ENCODE measurements around the gene ME3.
"Not testable (repeated sequence)": the region's sequence is repeated elsewhere in the genome, so short reads cannot be mapped to it uniquely, and the experiment has no call there.

Gene ME3

DNA sequence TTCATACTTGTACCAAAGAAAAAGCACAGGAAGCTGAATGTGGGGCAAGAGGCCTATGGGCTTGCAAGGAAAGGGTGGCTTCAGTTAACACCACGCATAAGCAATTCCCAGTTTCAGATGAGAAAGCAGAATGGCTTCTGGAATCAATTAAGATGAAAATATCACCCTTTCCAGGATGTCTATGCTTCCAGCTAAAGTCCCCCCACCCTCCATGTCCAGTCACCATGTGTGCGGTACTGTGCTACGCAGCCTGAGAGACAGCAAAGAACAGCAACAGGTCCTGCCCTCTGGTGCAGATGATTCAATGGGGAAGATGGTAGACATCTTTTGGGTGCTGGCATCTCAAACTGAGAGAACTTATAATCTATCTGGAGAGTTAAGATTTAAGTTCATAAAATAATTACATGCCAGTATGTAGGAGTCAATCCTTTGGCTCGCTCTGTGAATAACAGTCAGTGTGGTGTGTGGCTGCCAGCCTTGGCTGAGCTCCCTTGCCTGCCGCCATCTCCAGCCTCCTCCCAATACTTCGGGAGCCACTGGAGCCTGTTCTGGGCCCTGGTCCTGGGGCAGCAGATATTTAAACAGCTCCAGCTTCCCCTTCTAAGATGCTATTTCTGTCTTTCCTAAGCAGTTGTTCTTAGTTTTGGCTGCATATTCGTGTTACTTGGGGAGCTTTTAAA, 44.5 kb downstream of the ME3 start:
- no peaks in the 10 kb centered on the region for H3K36me3 Mint-ChIP-seq
- H3K27me3 Mint-ChIP-seq = peaks cover 6% of the 10 kb centered on the region
- H3K4me1 Mint-ChIP-seq (ENCODE audit: low read depth) = no peaks in the 10 kb centered on the region
- H3K27ac Mint-ChIP-seq = no peak overlapping the region
- H3K4me3 Mint-ChIP-seq = no peak overlapping the region
- H3K9me3 Mint-ChIP-seq (ENCODE audit: low read depth) = no peaks in the 10 kb centered on the region

DNA sequence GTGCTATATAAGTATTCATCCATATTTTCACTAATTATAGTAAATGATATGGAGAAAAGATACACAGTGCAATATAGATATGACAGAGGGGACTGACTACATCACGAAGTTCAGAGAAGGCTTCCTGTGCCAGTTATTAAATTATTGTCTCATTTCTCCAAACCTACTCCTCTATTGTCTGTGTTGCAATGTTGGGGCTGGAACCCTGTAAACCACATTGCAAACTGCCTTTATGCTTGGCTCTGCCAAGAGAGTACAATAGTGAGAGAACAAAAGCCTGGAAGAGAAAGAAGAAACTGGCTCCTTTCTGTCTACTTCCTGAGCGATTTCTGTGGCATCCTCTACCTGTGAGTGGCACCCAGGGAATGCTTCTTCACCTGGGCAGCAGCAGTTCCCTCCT, 46.4 kb downstream of the ME3 start:
- Mint-ChIP-seq H3K27me3 (peaks cover 2% of the 10 kb centered on the region), H3K9me3 (ENCODE audit: low read depth) (no peaks in the 10 kb centered on the region), H3K4me3 (no peak overlapping the region), H3K36me3 (no peaks in the 10 kb centered on the region), H3K27ac (no peak overlapping the region), H3K4me1 (ENCODE audit: low read depth) (no peaks in the 10 kb centered on the region)

DNA sequence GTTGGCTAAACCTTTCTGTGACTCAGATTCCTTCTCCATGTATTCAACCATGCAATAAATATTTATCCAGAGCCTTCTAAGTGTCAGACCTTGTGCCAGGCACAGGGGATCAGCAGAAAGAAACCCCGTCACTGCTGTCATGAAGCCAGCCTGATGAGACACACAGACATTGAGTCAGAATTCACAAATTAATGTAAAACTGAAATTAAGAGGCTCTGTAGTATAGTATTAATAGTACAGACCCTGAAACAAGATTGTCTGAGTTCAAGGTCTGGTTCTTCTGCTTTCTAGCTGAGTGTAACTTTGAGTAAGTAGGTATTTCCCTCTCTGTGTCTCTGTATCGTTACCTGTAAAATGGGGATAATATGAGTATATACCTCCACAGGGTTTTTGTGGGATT, 46.9 kb downstream of the ME3 start:
- H3K27ac Mint-ChIP-seq = no peak overlapping the region
- H3K36me3 Mint-ChIP-seq = no peaks in the 10 kb centered on the region
- no peaks in the 10 kb centered on the region for H3K4me1 Mint-ChIP-seq (ENCODE audit: low read depth)
- H3K9me3 Mint-ChIP-seq (ENCODE audit: low read depth) = no peaks in the 10 kb centered on the region
- H3K27me3 Mint-ChIP-seq = peaks cover 2% of the 10 kb centered on the region
- H3K4me3 Mint-ChIP-seq = no peak overlapping the region

DNA sequence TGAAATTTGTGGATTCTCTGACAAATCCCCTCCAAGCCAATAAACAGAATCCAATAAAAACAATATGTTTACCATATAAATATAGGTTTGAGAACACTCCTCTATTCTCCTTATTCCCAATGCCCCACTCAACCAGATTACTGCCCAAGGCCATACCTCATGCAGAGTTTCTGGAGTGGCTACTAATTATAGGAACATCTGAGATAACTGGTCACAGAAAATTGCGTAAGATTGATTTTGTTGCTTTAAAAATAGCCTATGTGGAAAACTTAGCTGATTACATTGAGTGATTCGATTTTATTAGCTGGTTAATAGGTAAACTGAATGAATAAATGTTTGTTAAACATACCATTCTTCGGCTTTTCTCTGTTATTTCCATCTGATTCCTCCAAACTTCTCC, 48.0 kb downstream of the ME3 start:
- Mint-ChIP-seq H3K36me3 (no peaks in the 10 kb centered on the region), H3K4me3 (no peak overlapping the region), H3K27ac (no peak overlapping the region), H3K4me1 (ENCODE audit: low read depth) (no peaks in the 10 kb centered on the region), H3K27me3 (no peaks in the 10 kb centered on the region), H3K9me3 (ENCODE audit: low read depth) (no peaks in the 10 kb centered on the region)

DNA sequence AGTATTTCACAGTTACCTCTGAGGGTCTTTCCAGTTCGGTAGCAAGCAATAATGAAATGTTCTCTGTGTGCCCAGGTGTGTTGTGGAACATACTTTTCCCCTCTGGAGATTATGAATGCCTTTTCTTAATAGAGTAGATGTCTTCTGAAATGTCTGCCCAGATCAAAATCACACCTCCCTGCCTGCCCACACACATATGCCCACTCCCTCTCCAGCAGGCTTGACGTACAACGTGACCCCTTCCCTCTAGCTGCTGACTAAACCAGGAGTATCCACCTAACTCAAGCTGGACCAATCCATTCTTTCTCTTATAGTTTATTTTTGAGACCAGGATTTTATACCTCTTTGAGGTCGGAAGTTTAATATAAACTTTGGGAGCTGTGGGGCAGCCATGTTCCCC, 48.7 kb downstream of the ME3 start:
- H3K36me3 Mint-ChIP-seq = no peaks in the 10 kb centered on the region
- no peaks in the 10 kb centered on the region for H3K27me3 Mint-ChIP-seq
- no peaks in the 10 kb centered on the region for H3K4me1 Mint-ChIP-seq (ENCODE audit: low read depth)
- H3K9me3 Mint-ChIP-seq (ENCODE audit: low read depth) = no peaks in the 10 kb centered on the region
- no peak overlapping the region for H3K4me3 Mint-ChIP-seq
- H3K27ac Mint-ChIP-seq = no peak overlapping the region

DNA sequence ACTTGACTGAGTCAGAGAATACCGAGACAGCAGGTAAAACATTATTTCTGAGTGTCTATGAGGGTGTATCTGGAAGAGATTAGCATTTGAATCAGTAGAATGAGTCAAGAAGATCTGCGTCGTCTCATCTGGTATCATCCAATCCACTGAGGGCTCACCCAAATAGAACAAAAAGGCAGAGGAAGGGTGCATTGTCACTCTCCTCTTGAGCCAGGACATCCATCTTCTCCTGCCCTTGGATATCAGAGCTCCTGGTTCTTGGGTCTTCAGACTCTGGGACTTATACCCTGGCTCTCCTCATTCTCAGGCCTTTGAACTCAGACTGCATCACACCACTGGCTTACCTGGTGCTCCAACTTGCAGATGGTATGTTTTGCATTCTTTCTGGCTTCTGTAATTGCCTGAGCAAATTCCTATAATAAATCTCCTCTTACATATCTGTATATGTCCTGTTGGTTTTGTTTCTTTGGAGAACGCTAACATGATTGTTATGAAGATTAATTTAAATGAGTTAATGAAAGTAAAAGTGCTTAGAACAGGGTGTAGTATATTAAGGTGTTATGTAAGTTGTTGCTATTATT, 49.3 kb downstream of the ME3 start:
- no peaks in the 10 kb centered on the region for H3K36me3 Mint-ChIP-seq
- no peaks in the 10 kb centered on the region for H3K9me3 Mint-ChIP-seq (ENCODE audit: low read depth)
- no peaks in the 10 kb centered on the region for H3K4me1 Mint-ChIP-seq (ENCODE audit: low read depth)
- no peak overlapping the region for H3K27ac Mint-ChIP-seq
- no peak overlapping the region for H3K4me3 Mint-ChIP-seq
- no peaks in the 10 kb centered on the region for H3K27me3 Mint-ChIP-seq

DNA sequence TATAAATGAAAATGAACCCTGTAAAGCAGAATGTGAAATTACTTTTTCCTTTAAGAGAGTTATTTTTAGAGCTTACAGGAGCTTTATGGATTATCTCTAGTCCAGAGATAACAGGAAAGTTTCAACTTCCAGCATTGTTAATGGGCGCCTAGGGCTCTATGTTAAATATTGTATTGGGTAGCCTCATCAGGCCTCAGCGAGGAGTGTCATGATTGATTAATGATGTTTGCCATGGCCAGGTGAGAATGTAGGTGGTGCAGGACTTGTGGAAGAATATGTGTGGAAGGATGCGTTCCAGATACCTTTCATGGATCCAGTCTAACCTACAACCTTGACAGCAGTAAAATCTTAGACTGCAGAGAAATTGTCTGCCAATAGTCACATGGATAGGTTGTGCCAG, 50.6 kb downstream of the ME3 start:
- H3K27me3 Mint-ChIP-seq = no peaks in the 10 kb centered on the region
- H3K36me3 Mint-ChIP-seq = no peaks in the 10 kb centered on the region
- H3K4me1 Mint-ChIP-seq (ENCODE audit: low read depth) = no peaks in the 10 kb centered on the region
- H3K4me3 Mint-ChIP-seq = no peak overlapping the region
- no peak overlapping the region for H3K27ac Mint-ChIP-seq
- no peaks in the 10 kb centered on the region for H3K9me3 Mint-ChIP-seq (ENCODE audit: low read depth)

DNA sequence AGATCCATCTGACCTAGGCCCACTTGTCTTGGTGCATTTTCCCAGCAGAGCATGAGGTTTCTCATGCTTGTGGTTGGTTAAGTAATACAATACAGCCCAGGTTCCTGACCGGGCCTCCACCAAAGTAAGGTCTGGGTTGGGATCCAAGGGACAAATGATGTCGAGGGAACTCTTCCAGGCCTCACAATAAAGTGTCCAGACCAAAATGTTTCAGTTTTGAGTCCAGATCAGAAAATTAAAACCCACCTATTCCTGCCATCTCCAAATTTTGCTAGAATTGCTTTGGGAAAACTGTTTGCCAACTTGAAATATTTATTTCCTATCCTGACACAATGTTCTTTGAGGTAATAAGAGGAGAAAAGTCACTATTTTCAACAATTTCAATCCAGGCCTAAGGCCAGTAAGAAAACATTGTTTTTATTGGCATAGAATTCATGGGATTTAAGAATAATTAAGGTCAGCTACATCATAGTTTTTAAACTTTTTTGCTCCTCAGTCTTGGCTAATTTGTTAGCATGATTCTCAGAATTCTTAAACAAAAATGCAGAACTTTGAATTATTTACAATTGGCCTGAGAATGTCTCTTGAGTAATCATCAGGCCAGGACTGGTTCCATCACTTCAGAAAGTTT, 51.4 kb downstream of the ME3 start:
- Mint-ChIP-seq H3K9me3 (ENCODE audit: low read depth) (peaks cover 3% of the 10 kb centered on the region), H3K4me1 (ENCODE audit: low read depth) (no peaks in the 10 kb centered on the region), H3K27me3 (peaks cover 3% of the 10 kb centered on the region), H3K36me3 (peaks cover 2% of the 10 kb centered on the region), H3K4me3 (no peak overlapping the region), H3K27ac (no peak overlapping the region)

DNA sequence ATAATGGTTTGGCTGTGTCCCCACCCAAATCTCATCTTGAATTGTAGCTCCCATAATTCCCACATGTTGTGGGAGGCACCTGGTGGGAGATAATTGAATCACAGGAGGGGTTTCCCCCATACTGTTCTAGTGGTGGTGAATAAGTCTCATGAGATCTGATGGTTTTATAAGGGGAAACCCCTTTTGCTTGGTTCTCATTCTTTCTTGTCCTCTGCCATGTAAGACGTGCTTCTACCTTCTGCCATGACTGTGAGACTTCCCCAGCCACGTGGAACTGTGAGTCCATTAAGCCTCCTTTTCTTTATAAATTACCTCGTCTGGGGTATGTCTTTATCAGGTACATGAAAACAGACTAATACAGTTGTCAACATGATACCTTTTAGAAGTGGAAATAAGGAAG, 53.0 kb downstream of the ME3 start:
- not testable (repeated sequence) for H3K9me3 Mint-ChIP-seq (ENCODE audit: low read depth); H3K27ac Mint-ChIP-seq; H3K4me3 Mint-ChIP-seq; H3K4me1 Mint-ChIP-seq (ENCODE audit: low read depth); H3K36me3 Mint-ChIP-seq; H3K27me3 Mint-ChIP-seq

DNA sequence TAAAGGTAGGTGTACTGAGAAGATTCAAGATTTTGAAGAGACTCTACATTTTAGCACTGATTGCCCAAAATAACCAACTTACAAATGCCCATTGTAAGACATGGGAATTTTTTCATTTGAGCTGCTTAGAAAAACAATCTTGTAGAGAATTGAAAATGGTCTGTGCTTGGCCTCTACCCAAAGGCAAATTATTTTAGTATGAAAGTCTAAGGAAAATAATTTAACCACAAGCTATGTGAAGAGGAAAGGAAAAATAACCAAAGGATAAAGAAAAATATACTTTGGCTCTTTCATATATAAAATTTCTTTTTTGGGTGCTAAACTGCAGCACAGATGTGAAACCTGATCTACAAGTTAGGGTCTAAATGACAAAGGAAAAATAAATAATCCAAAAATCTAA, 54.9 kb downstream of the ME3 start:
- Mint-ChIP-seq H3K27ac (no peak overlapping the region), H3K4me3 (no peak overlapping the region), H3K4me1 (ENCODE audit: low read depth) (no peaks in the 10 kb centered on the region), H3K27me3 (peaks cover 7% of the 10 kb centered on the region), H3K9me3 (ENCODE audit: low read depth) (peaks cover 8% of the 10 kb centered on the region), H3K36me3 (peaks cover 2% of the 10 kb centered on the region)

DNA sequence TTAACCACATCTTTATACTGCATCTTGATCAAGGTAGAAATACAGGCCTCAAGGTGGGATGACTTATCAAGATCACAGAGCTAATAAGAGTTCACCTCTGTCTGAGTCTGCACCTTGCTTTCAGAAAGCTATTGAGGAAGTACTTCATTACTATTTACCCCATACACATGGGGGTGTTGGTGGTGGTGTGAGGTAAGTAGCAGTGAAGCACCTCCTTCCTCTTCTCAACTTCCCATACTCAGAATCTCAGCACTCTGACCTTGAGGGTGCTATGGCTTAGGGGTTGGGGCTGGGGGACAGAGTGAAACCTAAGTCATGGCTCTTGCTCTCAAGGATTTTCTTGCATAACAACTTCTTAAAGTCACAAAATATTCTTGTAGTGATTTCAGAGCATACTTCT, 56.9 kb downstream of the ME3 start:
- H3K9me3 Mint-ChIP-seq (ENCODE audit: low read depth) = peaks cover 8% of the 10 kb centered on the region
- no peaks in the 10 kb centered on the region for H3K4me1 Mint-ChIP-seq (ENCODE audit: low read depth)
- H3K27me3 Mint-ChIP-seq = peaks cover 9% of the 10 kb centered on the region
- peaks cover 2% of the 10 kb centered on the region for H3K36me3 Mint-ChIP-seq
- no peak overlapping the region for H3K4me3 Mint-ChIP-seq
- no peak overlapping the region for H3K27ac Mint-ChIP-seq

DNA sequence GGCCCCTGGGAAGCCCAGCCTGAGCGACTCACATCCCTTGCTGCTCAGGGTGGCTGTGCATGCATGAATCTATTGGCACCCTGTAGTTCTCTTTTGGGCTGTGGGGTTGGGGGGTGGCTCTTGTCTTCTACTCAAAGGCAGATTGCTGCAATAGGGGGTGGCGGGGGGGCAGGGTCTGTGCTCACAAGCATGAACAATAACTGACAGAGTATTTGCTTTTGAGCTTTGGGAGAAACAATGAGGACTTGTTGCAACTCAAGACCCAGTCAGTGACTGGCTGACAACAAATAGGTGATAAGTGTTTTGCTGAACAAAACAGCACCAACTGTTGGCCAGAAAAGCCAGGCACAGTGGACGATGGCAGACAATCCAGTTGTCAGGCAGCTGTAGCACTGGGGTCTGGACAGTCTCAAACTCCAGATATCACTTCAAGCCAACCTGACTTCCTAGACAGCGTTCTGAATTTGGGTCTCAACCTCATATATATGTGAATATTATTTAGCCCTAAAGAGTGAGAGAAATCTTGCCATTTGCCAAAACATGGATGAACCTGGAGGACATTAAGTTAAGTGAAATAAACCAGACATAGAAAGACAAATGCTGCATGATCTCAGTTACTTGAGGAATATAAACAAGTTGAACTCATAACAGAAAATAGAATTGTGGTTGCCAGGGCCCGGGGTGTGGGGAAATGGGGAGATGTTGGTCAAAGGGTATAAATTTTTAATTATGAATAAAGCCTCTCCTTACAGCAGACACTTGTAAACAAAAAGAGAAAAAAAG, 61.7 kb downstream of the ME3 start:
- H3K4me1 Mint-ChIP-seq (ENCODE audit: low read depth) = no peaks in the 10 kb centered on the region
- H3K9me3 Mint-ChIP-seq (ENCODE audit: low read depth) = peaks cover 5% of the 10 kb centered on the region
- no peak overlapping the region for H3K27ac Mint-ChIP-seq
- H3K27me3 Mint-ChIP-seq = peaks cover 8% of the 10 kb centered on the region
- no peaks in the 10 kb centered on the region for H3K36me3 Mint-ChIP-seq
- no peak overlapping the region for H3K4me3 Mint-ChIP-seq

DNA sequence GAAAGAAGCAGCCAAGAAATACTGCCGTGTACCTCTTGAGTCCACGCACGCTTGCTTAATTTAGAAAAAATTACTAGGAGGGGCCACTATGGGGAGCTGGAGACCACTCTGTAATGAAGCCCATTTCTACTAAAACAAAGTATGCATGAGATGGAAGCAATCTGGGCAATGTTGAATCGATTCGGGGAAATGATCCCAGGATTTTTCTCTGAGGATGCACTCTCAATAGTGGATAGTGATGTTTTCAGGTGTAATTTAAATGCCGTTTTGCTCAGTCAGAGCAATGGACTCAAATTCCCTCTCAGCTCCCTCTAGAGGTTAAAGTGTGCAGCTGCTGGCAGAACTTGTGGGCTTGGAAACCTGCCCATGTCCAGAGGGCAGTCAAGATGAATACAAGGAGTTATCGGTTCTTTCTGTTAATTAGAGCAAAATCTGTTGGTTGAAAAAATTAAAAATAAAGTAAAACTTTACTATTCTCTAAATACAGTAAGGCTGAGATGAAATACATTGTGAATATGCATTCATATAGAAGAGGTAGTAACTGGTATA, 64.1 kb downstream of the ME3 start:
- peaks cover 5% of the 10 kb centered on the region for H3K27me3 Mint-ChIP-seq
- no peaks in the 10 kb centered on the region for H3K4me1 Mint-ChIP-seq (ENCODE audit: low read depth)
- H3K27ac Mint-ChIP-seq = no peak overlapping the region
- H3K9me3 Mint-ChIP-seq (ENCODE audit: low read depth) = no peaks in the 10 kb centered on the region
- no peaks in the 10 kb centered on the region for H3K36me3 Mint-ChIP-seq
- no peak overlapping the region for H3K4me3 Mint-ChIP-seq

DNA sequence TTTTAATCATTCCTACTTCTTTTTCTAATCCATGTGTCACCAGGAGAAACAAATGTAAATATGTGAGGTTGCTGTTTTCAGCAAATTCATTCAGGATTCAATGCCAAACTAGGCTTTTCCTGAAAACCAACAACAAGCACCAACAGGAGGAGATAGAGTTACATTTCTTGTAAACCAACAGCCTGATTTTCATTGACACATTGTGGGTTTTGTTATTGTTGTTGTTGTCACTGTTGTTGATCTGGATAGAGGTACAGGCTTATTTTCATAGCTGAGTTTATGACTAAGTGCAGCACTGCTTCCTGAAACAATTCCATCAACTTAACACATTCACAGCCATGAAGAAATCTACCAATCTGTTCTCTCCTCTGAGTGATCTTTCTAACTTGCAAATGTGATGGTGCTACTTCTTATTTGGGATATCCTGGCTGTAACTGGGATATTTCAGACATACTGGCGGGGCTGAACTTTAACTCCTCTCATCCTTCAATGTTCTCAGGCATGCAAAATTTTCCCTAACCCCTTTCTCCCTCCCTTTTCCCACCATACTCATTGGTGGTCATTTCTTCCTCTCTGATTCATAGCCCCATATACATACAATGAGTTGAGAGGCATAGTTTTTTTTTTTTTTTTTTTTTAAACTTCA, 65.5 kb downstream of the ME3 start:
- Mint-ChIP-seq H3K36me3 (no peaks in the 10 kb centered on the region), H3K4me3 (no peak overlapping the region), H3K27ac (no peak overlapping the region), H3K27me3 (peaks cover 3% of the 10 kb centered on the region), H3K4me1 (ENCODE audit: low read depth) (no peaks in the 10 kb centered on the region), H3K9me3 (ENCODE audit: low read depth) (no peaks in the 10 kb centered on the region)

All from activated naive CD8-positive, alpha-beta T cell (primary cell).